ENCODE data around the gene RNU5D-1.

DNA sequence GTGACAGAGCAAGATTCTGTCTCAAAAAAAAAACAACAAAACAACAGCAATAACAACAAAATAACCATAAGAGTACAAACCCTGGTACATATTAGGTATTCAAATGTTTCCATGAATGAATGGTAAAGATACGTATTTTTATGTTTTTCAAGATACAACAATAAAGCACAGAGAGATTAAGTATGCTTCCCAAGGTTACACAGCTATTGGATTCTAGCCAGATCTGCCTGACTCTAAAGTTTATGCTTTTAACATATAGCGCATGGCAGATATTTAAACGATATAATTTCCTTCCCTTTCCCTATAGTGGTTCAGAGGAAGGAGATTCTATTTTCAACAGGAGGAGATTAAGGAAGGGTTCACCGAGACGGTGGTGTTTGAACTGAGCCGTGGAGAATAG, 25.5 kb downstream of the RNU5D-1 start:
- TF ChIP-seq, protein P1, sequence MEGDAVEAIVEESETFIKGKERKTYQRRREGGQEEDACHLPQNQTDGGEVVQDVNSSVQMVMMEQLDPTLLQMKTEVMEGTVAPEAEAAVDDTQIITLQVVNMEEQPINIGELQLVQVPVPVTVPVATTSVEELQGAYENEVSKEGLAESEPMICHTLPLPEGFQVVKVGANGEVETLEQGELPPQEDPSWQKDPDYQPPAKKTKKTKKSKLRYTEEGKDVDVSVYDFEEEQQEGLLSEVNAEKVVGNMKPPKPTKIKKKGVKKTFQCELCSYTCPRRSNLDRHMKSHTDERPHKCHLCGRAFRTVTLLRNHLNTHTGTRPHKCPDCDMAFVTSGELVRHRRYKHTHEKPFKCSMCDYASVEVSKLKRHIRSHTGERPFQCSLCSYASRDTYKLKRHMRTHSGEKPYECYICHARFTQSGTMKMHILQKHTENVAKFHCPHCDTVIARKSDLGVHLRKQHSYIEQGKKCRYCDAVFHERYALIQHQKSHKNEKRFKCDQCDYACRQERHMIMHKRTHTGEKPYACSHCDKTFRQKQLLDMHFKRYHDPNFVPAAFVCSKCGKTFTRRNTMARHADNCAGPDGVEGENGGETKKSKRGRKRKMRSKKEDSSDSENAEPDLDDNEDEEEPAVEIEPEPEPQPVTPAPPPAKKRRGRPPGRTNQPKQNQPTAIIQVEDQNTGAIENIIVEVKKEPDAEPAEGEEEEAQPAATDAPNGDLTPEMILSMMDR (IDR thresholded peaks at IDR 0.05): no peak
- TF ChIP-seq EP300 (IDR thresholded peaks at IDR 0.05): no peak
- no peak for TF ChIP-seq POLR2A (IDR thresholded peaks at IDR 0.05)

All from ovary (tissue), 3 donors.